K562 (cell line): ENCODE data around the gene PRPSAP1. TPM values are rescaled to one million over a fixed set of nuclear protein-coding genes. Genes with fewer than 3 reads are reported as not detected.
A peak's percentile ranks its signal among the peaks of the same experiment; 100 is the strongest.

Source experiments
- ATAC-seq: fragments of 200-7000 bp; cut with Tn5 transposase; 3 replicates; pipeline ENCODE4 v1.9.1; 2020; ENCODE audit warnings: moderate library complexity
- BruUV-seq: library from RNA; stranded (reverse); fragments of 400-500 nt; replicated peaks from 2 replicates; lab custom pipeline; 2021; lab: Mats Ljungman, UMichigan
- CTCF ChIA-PET: fragments of 300-600 bp; formaldehyde crosslinking; extraction: SDS; loops from one replicate; lab custom pipeline; 2021; ENCODE audit warnings: low intra/inter-chr PET ratio; lab: Yijun Ruan, JAX
- POLR2A ChIA-PET: fragments of 300-600, 350-650 bp; sonication (Branson Sonifier 250); formaldehyde crosslinking; extraction: SDS; loops from one replicate; lab custom pipeline; 2021; ENCODE audit warnings: antibody characterized with exemption, inconsistent platforms; lab: Yijun Ruan, JAX
- DNase-seq, 4 experiments: peaks; one replicate each; pipeline versions ENCODE4 v3.0.0 to v3.0.0-alpha.2; 2011 to 2018; ENCODE audit warnings: low spot score in 3 of 4, mixed read lengths in 3 of 4; ENCODE audit errors: extremely low read depth in 1 of 4
- FAIRE-seq: peaks from 2 replicates; lab custom pipeline; 2011; peaks lifted over from hg19 to GRCh38; lab: Jason Lieb, UNC
- H2AFZ ChIP-seq: 2 replicates; pipeline ENCODE4 v1.6.0; 2011; ENCODE audit warnings: low read depth, low read length, control low read depth, inconsistent platforms
- H3K27ac ChIP-seq: fragments of 200-600 bp; 3 replicates; pipeline ENCODE4 v1.8.0; 2011; ENCODE audit warnings: low read depth, mild to moderate bottlenecking, control low read depth, inconsistent platforms, low read length, moderate library complexity, mixed read lengths; ENCODE audit errors: extremely low read depth
- H3K27me3 ChIP-seq, 2 experiments: fragments of 300-600 bp in 1 of 2; 2 replicates in 1 of 2; 3 replicates in 1 of 2; pipeline versions ENCODE4 v1.6.0 to v1.8.0; 2011; ENCODE audit warnings: inconsistent platforms in 2 of 2, low read length in 2 of 2, mild to moderate bottlenecking in 1 of 2, mixed read lengths in 1 of 2, moderate library complexity in 1 of 2; ENCODE audit not compliant: control insufficient read depth in 2 of 2, insufficient read depth in 2 of 2
- H3K36me3 ChIP-seq: fragments of 300-600 bp; 3 replicates; pipeline ENCODE4 v1.8.0; 2011; ENCODE audit warnings: mild to moderate bottlenecking, low read length, inconsistent platforms; ENCODE audit not compliant: control insufficient read depth, insufficient read depth
- H3K4me1 ChIP-seq, 2 experiments: fragments of 200-600 bp in 1 of 2; replicated peaks in 1 of 2; 2 replicates in 1 of 2; 3 replicates in 1 of 2; pipeline versions ENCODE4 v1.5.1 to v1.8.0; 2011; ENCODE audit warnings: inconsistent platforms in 2 of 2, low read length in 2 of 2, mild to moderate bottlenecking in 1 of 2, mixed read lengths in 1 of 2, moderate library complexity in 1 of 2; ENCODE audit not compliant: control insufficient read depth in 2 of 2, insufficient read depth in 2 of 2
- H3K4me2 ChIP-seq: 2 replicates; pipeline ENCODE4 v1.6.1; 2011; ENCODE audit warnings: low read length, control low read depth, inconsistent platforms, mixed read lengths; ENCODE audit not compliant: insufficient read depth
- H3K4me3 ChIP-seq: fragments of 200-600 bp; sonication (generic), shearing (Covaris generic); 2 replicates; pipeline ENCODE4 v1.5.1; 2016; ENCODE audit warnings: control low read depth, inconsistent platforms
- H3K79me2 ChIP-seq: fragments of 200-600 bp; 3 replicates; pipeline ENCODE4 v1.8.0; 2011; ENCODE audit warnings: low read length, inconsistent platforms; ENCODE audit not compliant: control insufficient read depth, insufficient read depth
- H3K9ac ChIP-seq, 2 experiments: 2 replicates each; pipeline versions ENCODE4 v1.6.0 to v1.6.1; 2011; ENCODE audit warnings: low read depth in 2 of 2, low read length in 2 of 2, control low read depth in 1 of 2, inconsistent platforms in 1 of 2, mild to moderate bottlenecking in 1 of 2, mixed read lengths in 1 of 2; ENCODE audit not compliant: insufficient read depth in 1 of 2
- H3K9me1 ChIP-seq: one replicate; pipeline ENCODE4 v1.6.0; 2011; ENCODE audit warnings: inconsistent platforms, mild to moderate bottlenecking, low read length, moderate library complexity; ENCODE audit not compliant: control insufficient read depth, insufficient read depth
- H3K9me3 ChIP-seq: replicated peaks from 2 replicates; pipeline ENCODE4 v1.5.1; 2011; ENCODE audit warnings: low read depth, low read length, inconsistent platforms; ENCODE audit not compliant: control insufficient read depth, insufficient read depth
- H4K20me1 ChIP-seq: replicated peaks from 2 replicates; pipeline ENCODE4 v1.6.1; 2011; ENCODE audit warnings: low read length, inconsistent platforms, mixed read lengths; ENCODE audit not compliant: control insufficient read depth, insufficient read depth
- MAZ ChIP-seq, 2 experiments: fragments of 450-650 bp in 1 of 2; sonication (generic) in 1 of 2; formaldehyde crosslinking; IDR thresholded peaks in 1 of 2; conservative IDR thresholded peaks in 1 of 2; 2 replicates each; pipeline versions ENCODE4 v1.4.0 to v1.5.0; 2020; ENCODE audit warnings: mild to moderate bottlenecking in 1 of 2, missing genetic modification reagents in 1 of 2
- NFIC ChIP-seq: fragments of 450-650 bp; IDR thresholded peaks from 2 replicates; pipeline ENCODE4 v1.6.1; 2017; ENCODE audit warnings: mild to moderate bottlenecking, inconsistent platforms
- RAD21 ChIP-seq, 2 experiments: fragments of 250-450 bp in 1 of 2; fragments of 450-650 bp in 1 of 2; sonication (Bioruptor Pico) in 1 of 2; formaldehyde crosslinking in 1 of 2; IDR thresholded peaks in 1 of 2; conservative IDR thresholded peaks in 1 of 2; 2 replicates each; pipeline versions ENCODE4 v1.4.0 to v1.8.0; 2020 to 2022; ENCODE audit warnings: mild to moderate bottlenecking in 2 of 2, moderate library complexity in 1 of 2
- STAG1 ChIP-seq: sonication (generic); formaldehyde crosslinking; IDR thresholded peaks from 2 replicates; pipeline ENCODE4 v1.5.0; 2020; ENCODE audit warnings: missing genetic modification reagents, borderline replicate concordance
- ZNF3 ChIP-seq: fragments of 250-450 bp; sonication (Bioruptor Pico); IDR thresholded peaks from 2 replicates; pipeline ENCODE4 v1.5.0; 2021; ENCODE audit warnings: mild to moderate bottlenecking, moderate library complexity
- WGBS: fragments of 100-300 bp; shearing (Covaris generic); methylation state at CpG from one replicate; pipeline ENCODE4 v1.1.6; 2016; ENCODE audit warnings: low coverage, mixed read lengths; ENCODE audit not compliant: insufficient coverage; ENCODE audit errors: missing lambda C conversion rate; 5-methylcytosine and 5-hydroxymethylcytosine counted together
- in situ Hi-C: fragments of 300-500 bp; cut with MboI; formaldehyde crosslinking; loops from 4 replicates; pipeline ENCODE4 v1.15.0; 2018; ENCODE audit warnings: inconsistent platforms, mixed read lengths
- intact Hi-C: fragments of 100-400 bp; cut with micrococcal nuclease; formaldehyde crosslinking; loops from 2 replicates; pipeline ENCODE4 v1.14.2; 2022
- polyA plus RNA-seq, 8 experiments: library from polyadenylated mRNA; depleted of rRNA in 4 of 8; stranded (reverse) in 5 of 8; unstranded in 3 of 8; fragments of >200 nt; fragmentation: Nextera tagmentation in 2 of 8; fragmentation: Illumina TruSeq in 1 of 8; extraction: Ambion mirVana in 2 of 8; extraction: Trizol in 1 of 8; gene quantifications; 2 replicates each; pipeline versions ENCODE4 v1.2.1 to v1.2.3, GENCODE V29; 2011 to 2014; ENCODE audit warnings: inconsistent platforms in 1 of 8, missing spikeins in 1 of 8
- total RNA-seq, 7 experiments: library from RNA; depleted of rRNA in 6 of 7; stranded (reverse); fragments of >200 nt in 6 of 7; fragmentation: Illumina TruSeq in 2 of 7; extraction: Trizol in 2 of 7; gene quantifications; 2 replicates each; pipeline versions ENCODE4 v1.2.1 to v1.2.3, GENCODE V29; 2011 to 2021; ENCODE audit warnings: low replicate concordance in 1 of 7
- TF ChIP-seq, protein P1 (sequence below): sonication (generic); formaldehyde crosslinking; IDR thresholded peaks from 2 replicates; pipeline ENCODE4 v1.8.1; 2023; ENCODE audit warnings: mild to moderate bottlenecking, missing genetic modification reagents
- TF ChIP-seq, protein P2 (sequence below): IDR thresholded peaks from 2 replicates; pipeline ENCODE4 v1.6.1; 2011; ENCODE audit warnings: borderline replicate concordance, low read depth, mild to moderate bottlenecking, moderate library complexity, low read length; ENCODE audit not compliant: insufficient read depth, poor library complexity, severe bottlenecking
- TF ChIP-seq, protein P3 (sequence below), 3 experiments: IDR thresholded peaks in 2 of 3; conservative IDR thresholded peaks in 1 of 3; 2 replicates each; pipeline ENCODE4 v1.5.1; 2011 to 2012; ENCODE audit warnings: low read length in 3 of 3, mild to moderate bottlenecking in 3 of 3, control low read depth in 2 of 3, improper control_type of control experiment in 1 of 3, inconsistent platforms in 1 of 3, low read depth in 1 of 3, mixed read lengths in 1 of 3, moderate library complexity in 1 of 3; ENCODE audit not compliant: insufficient read depth in 2 of 3
- TF ChIP-seq, protein P4 (sequence below): sonication (generic); formaldehyde crosslinking; IDR thresholded peaks from 2 replicates; pipeline ENCODE4 v1.8.0; 2022; ENCODE audit warnings: mild to moderate bottlenecking, missing genetic modification reagents, borderline replicate concordance

The PRPSAP1 gene
- total and polyA plus RNA-seq, 9 of the 15 experiments (the other 6 are each of a cell fraction or from before 2014, with no cell fraction given), result 21.9 to 77.1 (median 40.8) TPM

DNA sequence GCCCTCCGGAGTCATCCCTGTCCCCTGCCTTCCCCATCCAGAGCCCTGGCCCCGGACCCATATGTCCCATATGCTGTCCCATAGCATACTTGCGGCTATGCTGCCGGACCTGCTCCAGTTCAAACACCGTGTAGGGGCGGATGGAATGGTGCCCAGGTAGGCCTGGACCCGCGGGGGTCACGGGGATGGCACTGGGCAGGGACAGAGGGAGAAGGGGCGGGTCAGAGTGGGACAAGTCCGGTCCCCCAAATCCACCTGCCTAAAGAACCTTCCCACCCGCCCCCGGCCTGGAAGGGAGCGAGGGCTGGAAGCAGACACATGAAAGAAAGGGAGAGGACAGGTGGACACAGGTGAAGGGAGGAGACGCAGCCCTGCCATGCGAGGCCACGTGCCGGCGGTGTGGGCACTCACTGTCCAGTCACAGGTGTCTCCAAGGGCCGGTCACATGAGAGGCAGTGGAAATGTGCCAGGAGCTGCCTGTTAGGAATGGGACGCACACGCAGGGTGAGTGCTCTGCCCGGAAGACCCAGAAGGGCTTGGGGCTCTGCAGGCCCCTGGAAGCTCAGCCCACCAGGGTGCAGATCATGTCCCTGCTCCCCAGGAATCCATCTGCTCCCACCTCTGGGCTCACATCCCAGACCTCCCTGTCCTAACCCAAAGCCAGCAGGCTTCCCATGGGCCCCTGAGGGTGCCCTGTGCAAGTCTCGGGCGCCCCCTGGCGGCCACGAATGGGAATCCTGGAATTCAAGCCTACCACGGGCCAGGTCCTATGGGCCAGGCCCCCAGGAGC lies 74.6 kb downstream of the PRPSAP1 start:
- Histone ChIP-seq H2AFZ (no peak overlapping the region), H3K4me3 (no peak overlapping the region), H3K27ac (no peak overlapping the region), H3K27me3 (no peaks in the 10 kb centered on the region), H4K20me1 (no peaks in the 10 kb centered on the region), H3K79me2 (no peaks in the 10 kb centered on the region), H3K4me1 (peaks cover 12 to 75% of the 10 kb centered on the region in 2 experiments; a peak in 4 of 5 replicates), H3K4me2 (no peak overlapping the region), H3K9me3 (no peaks in the 10 kb centered on the region), H3K36me3 (no peaks in the 10 kb centered on the region), H3K9me1 (no peaks in the 10 kb centered on the region), H3K9ac (peak overlapping the region in 1 of 2 experiments; percentile 66; a peak in 2 of 4 replicates)
- CTCF ChIA-PET, result interaction anchor here (0.6 to 4.5 kb wide), 6 partner anchors 20 to 279 kb away, joined by 3 to 89 read pairs (median 5); partner anchors contain the start of gene CDK3
- FAIRE-seq (peak; percentile 92), DNase-seq (peak; percentile 87 to 94 (median 90)), ATAC-seq (peak; percentile 97)
- in situ Hi-C loops, result no loop called here
- intact Hi-C loops, result loop anchor here (1.0 to 5.0 kb wide), 2 partner anchors 158 to 262 kb away; no protein-coding TSS in a partner anchor
- WGBS, result 47% methylated on average over 20 of the region's 28 CpGs
- POLR2A ChIA-PET, result interaction anchor here (0.6 to 7.3 kb wide), 15 partner anchors 8 to 682 kb away, joined by 3 to 91 read pairs (median 4); partner anchors contain the start of gene UBALD2
- no TSS peak for BruUV-seq
- TF ChIP-seq, protein P1, sequence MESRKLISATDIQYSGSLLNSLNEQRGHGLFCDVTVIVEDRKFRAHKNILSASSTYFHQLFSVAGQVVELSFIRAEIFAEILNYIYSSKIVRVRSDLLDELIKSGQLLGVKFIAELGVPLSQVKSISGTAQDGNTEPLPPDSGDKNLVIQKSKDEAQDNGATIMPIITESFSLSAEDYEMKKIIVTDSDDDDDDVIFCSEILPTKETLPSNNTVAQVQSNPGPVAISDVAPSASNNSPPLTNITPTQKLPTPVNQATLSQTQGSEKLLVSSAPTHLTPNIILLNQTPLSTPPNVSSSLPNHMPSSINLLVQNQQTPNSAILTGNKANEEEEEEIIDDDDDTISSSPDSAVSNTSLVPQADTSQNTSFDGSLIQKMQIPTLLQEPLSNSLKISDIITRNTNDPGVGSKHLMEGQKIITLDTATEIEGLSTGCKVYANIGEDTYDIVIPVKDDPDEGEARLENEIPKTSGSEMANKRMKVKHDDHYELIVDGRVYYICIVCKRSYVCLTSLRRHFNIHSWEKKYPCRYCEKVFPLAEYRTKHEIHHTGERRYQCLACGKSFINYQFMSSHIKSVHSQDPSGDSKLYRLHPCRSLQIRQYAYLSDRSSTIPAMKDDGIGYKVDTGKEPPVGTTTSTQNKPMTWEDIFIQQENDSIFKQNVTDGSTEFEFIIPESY (CRISPR knock-in tag), result peak; percentile 57
- TF ChIP-seq, protein P2, sequence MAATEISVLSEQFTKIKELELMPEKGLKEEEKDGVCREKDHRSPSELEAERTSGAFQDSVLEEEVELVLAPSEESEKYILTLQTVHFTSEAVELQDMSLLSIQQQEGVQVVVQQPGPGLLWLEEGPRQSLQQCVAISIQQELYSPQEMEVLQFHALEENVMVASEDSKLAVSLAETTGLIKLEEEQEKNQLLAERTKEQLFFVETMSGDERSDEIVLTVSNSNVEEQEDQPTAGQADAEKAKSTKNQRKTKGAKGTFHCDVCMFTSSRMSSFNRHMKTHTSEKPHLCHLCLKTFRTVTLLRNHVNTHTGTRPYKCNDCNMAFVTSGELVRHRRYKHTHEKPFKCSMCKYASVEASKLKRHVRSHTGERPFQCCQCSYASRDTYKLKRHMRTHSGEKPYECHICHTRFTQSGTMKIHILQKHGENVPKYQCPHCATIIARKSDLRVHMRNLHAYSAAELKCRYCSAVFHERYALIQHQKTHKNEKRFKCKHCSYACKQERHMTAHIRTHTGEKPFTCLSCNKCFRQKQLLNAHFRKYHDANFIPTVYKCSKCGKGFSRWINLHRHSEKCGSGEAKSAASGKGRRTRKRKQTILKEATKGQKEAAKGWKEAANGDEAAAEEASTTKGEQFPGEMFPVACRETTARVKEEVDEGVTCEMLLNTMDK, result peak; percentile 48
- TF ChIP-seq NFIC (peak; percentile 61), STAG1 (CRISPR knock-in tag) (peak; percentile 96), MAZ (CRISPR knock-in tag; conservative IDR thresholded peaks at IDR 0.05 in 1 of 2, IDR thresholded peaks at IDR 0.05 in 1 of 2) (peak; percentile 19 to 82; a peak in 2 of 4 replicates), ZNF3 (CRISPR knock-in tag) (no peak), RAD21 (CRISPR knock-in tag; conservative IDR thresholded peaks at IDR 0.05 in 1 of 2, IDR thresholded peaks at IDR 0.05 in 1 of 2) (peak; percentile 98 to 100)
- TF ChIP-seq, protein P3, sequence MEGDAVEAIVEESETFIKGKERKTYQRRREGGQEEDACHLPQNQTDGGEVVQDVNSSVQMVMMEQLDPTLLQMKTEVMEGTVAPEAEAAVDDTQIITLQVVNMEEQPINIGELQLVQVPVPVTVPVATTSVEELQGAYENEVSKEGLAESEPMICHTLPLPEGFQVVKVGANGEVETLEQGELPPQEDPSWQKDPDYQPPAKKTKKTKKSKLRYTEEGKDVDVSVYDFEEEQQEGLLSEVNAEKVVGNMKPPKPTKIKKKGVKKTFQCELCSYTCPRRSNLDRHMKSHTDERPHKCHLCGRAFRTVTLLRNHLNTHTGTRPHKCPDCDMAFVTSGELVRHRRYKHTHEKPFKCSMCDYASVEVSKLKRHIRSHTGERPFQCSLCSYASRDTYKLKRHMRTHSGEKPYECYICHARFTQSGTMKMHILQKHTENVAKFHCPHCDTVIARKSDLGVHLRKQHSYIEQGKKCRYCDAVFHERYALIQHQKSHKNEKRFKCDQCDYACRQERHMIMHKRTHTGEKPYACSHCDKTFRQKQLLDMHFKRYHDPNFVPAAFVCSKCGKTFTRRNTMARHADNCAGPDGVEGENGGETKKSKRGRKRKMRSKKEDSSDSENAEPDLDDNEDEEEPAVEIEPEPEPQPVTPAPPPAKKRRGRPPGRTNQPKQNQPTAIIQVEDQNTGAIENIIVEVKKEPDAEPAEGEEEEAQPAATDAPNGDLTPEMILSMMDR (IDR thresholded peaks at IDR 0.05 in 2 of 3, conservative IDR thresholded peaks at IDR 0.05 in 1 of 3; ENCODE audit: insufficient read depth in 2 of 3, low read depth in 1 of 3, low read length in 3 of 3), result peak; percentile 96 to 97 (median 96)
- TF ChIP-seq, protein P4, sequence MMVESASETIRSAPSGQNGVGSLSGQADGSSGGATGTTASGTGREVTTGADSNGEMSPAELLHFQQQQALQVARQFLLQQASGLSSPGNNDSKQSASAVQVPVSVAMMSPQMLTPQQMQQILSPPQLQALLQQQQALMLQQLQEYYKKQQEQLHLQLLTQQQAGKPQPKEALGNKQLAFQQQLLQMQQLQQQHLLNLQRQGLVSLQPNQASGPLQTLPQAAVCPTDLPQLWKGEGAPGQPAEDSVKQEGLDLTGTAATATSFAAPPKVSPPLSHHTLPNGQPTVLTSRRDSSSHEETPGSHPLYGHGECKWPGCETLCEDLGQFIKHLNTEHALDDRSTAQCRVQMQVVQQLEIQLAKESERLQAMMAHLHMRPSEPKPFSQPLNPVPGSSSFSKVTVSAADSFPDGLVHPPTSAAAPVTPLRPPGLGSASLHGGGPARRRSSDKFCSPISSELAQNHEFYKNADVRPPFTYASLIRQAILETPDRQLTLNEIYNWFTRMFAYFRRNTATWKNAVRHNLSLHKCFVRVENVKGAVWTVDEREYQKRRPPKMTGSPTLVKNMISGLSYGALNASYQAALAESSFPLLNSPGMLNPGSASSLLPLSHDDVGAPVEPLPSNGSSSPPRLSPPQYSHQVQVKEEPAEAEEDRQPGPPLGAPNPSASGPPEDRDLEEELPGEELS (CRISPR knock-in tag), result peak; percentile 22; the same call in 1 of the 2 replicates
